GM12865 (cell line): Measurements from ENCODE around the gene BANF1.

ENCODE experiments used
- DNase-seq: peaks from one replicate; pipeline ENCODE4 v3.0.0; 2010; ENCODE audit warnings: low read depth
- H3K4me3 ChIP-seq: 2 replicates; pipeline ENCODE4 v1.5.1; 2011; ENCODE audit warnings: mild to moderate bottlenecking, low read depth, low read length, control low read depth
- TF ChIP-seq, protein P1 (sequence below): IDR thresholded peaks from 2 replicates; pipeline ENCODE4 v1.5.1; 2011; ENCODE audit warnings: low read length, control low read depth, low read depth, inconsistent platforms; ENCODE audit not compliant: insufficient read depth; ENCODE audit errors: missing control alignments

The BANF1 gene

DNA sequence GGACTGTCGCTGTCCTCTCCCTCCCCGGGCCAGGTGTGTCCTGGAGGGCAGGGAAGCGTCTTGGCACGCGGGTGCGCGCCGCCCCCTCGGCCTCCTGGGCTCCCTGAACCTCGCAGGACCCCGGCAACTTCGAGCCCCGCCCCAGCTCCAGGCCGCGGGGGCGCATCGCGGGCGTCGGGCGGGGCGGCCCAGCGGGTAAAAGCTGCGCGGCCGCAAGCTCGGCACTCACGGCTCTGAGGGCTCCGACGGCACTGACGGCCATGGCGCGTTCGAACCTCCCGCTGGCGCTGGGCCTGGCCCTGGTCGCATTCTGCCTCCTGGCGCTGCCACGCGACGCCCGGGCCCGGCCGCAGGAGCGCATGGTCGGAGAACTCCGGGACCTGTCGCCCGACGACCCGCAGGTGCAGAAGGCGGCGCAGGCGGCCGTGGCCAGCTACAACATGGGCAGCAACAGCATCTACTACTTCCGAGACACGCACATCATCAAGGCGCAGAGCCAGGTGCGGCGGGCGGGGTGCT lies 9.5 kb downstream of the BANF1 start, which contains the start of gene CST6:
Gene CST6, plus strand, starts transcription at position 224 of the 519 bp plus-strand sequence. Its CDS starts 37 bp downstream, at position 261.
- H3K4me3 ChIP-seq = no peak within 1 kb of the TSS
- no peak for DNase-seq
- TF ChIP-seq, protein P1, sequence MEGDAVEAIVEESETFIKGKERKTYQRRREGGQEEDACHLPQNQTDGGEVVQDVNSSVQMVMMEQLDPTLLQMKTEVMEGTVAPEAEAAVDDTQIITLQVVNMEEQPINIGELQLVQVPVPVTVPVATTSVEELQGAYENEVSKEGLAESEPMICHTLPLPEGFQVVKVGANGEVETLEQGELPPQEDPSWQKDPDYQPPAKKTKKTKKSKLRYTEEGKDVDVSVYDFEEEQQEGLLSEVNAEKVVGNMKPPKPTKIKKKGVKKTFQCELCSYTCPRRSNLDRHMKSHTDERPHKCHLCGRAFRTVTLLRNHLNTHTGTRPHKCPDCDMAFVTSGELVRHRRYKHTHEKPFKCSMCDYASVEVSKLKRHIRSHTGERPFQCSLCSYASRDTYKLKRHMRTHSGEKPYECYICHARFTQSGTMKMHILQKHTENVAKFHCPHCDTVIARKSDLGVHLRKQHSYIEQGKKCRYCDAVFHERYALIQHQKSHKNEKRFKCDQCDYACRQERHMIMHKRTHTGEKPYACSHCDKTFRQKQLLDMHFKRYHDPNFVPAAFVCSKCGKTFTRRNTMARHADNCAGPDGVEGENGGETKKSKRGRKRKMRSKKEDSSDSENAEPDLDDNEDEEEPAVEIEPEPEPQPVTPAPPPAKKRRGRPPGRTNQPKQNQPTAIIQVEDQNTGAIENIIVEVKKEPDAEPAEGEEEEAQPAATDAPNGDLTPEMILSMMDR = no peak

DNA sequence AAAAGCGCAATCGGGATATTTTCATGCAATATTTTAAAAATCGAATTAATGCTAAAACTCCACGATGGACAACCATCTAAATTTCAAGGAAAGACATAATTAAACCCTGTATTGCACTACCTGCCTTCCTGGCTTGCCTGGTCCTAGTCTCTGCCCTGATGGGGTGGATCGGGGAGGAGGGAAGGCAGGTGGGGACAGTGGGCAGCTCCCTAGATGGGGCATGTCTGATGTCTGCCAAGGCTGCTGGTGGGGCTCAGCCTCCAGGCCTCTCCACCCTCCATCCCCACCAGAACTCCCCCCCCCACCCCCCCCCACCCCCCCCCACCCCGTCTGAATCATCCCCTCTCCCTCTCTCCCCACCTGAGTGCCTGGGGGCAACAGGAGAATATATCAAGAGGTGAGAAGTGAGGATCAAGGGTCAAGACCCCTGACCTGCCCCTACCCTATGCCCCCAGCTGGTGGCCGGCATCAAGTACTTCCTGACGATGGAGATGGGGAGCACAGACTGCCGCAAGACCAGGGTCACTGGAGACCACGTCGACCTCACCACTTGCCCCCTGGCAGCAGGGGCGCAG lies 10.2 kb downstream of the BANF1 start:
- TF ChIP-seq, protein P1 = no peak
- DNase-seq = no peak
- H3K4me3 ChIP-seq = no peak overlapping the region

DNA sequence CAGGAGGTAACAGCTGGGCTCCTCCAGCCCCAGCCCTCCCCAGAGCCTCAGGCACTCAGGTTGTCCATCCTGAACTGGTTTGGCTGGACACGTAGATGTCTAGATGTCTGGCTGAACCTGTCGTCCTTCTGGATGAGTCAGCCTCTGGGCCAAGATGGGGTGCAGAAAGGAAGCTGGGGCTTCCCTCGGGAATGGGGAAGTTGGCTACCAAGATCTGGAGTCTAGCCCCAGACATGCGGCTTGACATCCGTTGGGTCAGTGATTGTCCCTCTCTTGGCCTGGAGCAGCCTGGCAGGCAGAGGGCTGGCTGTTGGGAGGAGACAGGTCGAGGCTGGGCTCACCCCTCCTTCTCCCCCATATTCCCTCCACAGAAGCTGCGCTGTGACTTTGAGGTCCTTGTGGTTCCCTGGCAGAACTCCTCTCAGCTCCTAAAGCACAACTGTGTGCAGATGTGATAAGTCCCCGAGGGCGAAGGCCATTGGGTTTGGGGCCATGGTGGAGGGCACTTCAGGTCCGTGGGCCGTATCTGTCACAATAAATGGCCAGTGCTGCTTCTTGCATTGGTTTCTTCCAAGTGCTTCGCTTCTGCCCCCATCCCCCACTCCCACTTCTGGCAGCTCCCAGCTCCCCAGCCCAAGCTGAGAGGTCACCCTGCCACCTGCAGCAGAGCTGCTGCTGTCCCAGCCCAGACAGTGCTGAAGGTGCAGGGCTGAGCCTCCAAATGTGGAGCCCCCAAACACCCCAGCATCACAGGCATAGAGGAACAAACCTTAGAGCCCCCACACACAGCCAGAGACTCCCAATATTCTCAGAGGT lies 10.9 kb downstream of the BANF1 start:
- TF ChIP-seq, protein P1 = no peak
- H3K4me3 ChIP-seq = no peak overlapping the region
- DNase-seq = no peak

DNA sequence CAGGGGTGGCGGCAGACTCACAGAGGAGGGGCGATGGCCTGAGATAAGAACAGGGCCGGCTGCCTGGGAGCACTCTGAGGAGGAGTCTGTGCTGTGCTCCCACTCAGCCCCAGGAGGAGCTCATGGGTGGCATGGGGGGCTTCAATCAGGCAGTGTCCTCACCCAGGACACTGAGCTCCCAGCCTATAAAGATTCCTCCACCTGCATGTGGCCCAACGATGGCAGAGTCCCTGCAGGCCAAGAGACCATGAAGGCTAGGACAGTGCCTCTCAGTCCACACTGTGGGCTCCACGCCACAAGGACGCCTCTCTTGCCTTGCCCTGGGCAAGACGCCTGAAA lies 11.4 kb downstream of the BANF1 start:
- TF ChIP-seq, protein P1 = no peak
- H3K4me3 ChIP-seq = no peak overlapping the region
- DNase-seq = no peak

DNA sequence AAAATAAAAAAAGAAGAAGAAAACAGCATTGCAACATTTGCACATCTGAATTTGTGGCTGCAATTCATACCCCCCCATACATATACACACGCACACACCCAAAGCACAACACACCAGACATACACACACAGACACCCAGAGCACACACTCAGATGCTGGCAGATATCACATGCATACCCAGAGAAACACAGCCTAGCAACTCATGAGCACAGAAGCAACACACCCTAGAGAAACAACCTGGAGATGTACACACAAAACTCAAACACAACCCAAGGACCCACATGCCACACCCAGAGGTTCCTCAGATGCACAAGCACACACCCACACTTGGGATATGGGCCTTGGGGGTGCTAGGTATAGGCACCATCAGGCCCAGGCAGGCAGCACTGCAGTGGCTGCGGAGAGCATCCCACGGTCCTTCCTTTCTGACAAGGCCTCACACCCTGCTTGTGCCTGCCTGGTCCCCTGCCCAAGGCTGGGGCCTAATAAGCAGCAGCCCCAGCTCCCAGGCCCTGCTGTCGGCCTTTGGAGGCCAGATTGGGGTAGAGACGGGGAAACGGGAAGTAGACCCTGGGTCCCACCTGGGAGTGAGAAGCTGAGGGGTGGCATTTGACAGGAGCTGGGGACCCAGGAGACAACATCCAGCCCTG lies 12.6 kb downstream of the BANF1 start:
- no peak overlapping the region for H3K4me3 ChIP-seq
- no peak for DNase-seq
- TF ChIP-seq, protein P1 = no peak

DNA sequence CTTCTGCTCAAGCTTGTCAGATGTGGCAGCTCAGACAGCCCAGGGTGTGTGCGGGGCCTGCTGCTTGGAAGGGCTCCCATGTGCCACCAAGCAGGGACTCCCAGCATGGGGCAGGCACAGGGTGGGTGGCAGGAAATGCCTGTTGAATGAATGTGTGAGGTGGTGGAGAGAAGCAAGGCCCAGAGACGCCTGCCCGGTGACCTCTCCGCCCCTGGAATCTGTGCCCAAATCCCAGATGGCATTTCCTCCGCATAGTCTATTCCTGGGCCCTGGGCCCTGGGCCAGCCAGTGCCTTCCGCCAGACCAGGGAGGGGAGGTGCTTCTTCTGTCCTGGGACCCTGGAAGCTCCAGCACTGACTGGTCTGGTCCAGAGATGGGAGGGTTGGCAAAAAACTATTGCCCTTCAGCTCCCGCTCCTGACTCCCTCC lies 13.2 kb downstream of the BANF1 start:
- no peak overlapping the region for H3K4me3 ChIP-seq
- TF ChIP-seq, protein P1 = no peak
- no peak for DNase-seq
